Measurements from ENCODE around the gene SLC33A1. TPM values are rescaled to one million over a fixed set of nuclear protein-coding genes. Genes with fewer than 3 reads are reported as not detected.

Gene SLC33A1
- total RNA-seq, 1 experiment from 2014 or later, result 24.9 TPM

- Mint-ChIP-seq H3K36me3 (peaks cover 21% of the 10 kb centered on the region), H3K27me3 (ENCODE audit: low read depth) (no peaks in the 10 kb centered on the region), H3K4me3 (no peak overlapping the region), H3K27ac (no peak overlapping the region), H3K4me1 (peaks cover 12% of the 10 kb centered on the region), H3K9me3 (no peaks in the 10 kb centered on the region)
- no peak for ATAC-seq
- TF ChIP-seq ELF4 (CRISPR knock-in tag; IDR thresholded peaks at IDR 0.05; ENCODE audit: low read depth) (0 out of 2 replicates have a peak, but pooled peaks have one; percentile 26), SP1 (CRISPR knock-in tag; conservative IDR thresholded peaks at IDR 0.05) (no peak)
- DNase-seq (ENCODE audit: low spot score), result no peak
- POLR2A ChIA-PET, result no interaction called here
- CTCF ChIA-PET, result interaction anchor here (0.7 kb wide), 1 partner anchor 59 kb away, joined by 3 read pairs; no protein-coding TSS in a partner anchor
These were observed 37.1 kb upstream of the SLC33A1 start for GRCh38 chr3:155891321-155891720.

GRCh38 chr3:155890671-155891190 is 36.5 kb upstream of the SLC33A1 start:
- DNase-seq (ENCODE audit: low spot score), result no peak
- Mint-ChIP-seq H3K27me3 (ENCODE audit: low read depth) (no peaks in the 10 kb centered on the region), H3K4me1 (peaks cover 12% of the 10 kb centered on the region), H3K4me3 (no peak overlapping the region), H3K27ac (no peak overlapping the region), H3K36me3 (peaks cover 21% of the 10 kb centered on the region), H3K9me3 (no peaks in the 10 kb centered on the region)
- ATAC-seq, result no peak; the same call in 1 of the 2 replicates
- ChIA-PET CTCF (interaction anchor here (1.1 kb wide), 1 partner anchor 84 kb away, joined by 6 read pairs; the partner anchor contains the start of gene C3orf33), POLR2A (no interaction called here)
- no peak for TF ChIP-seq FOXP1 (CRISPR knock-in tag; IDR thresholded peaks at IDR 0.05; ENCODE audit: borderline replicate concordance)
- no peak for TF ChIP-seq ZNF532 (CRISPR knock-in tag; IDR thresholded peaks at IDR 0.05; ENCODE audit: borderline replicate concordance)
- no peak for TF ChIP-seq FOXJ3 (CRISPR knock-in tag; IDR thresholded peaks at IDR 0.05; ENCODE audit: borderline replicate concordance)
- TF ChIP-seq MAX (CRISPR knock-in tag; IDR thresholded peaks at IDR 0.05), result no peak
- no peak for TF ChIP-seq MYBL2 (CRISPR knock-in tag; IDR thresholded peaks at IDR 0.05)
- no peak for TF ChIP-seq ZNF423 (CRISPR knock-in tag; IDR thresholded peaks at IDR 0.05)
- no peak for TF ChIP-seq NFATC4 (CRISPR knock-in tag; IDR thresholded peaks at IDR 0.05)
- TF ChIP-seq FOXP4 (CRISPR knock-in tag; IDR thresholded peaks at IDR 0.05), result no peak
- TF ChIP-seq USF2 (CRISPR knock-in tag; IDR thresholded peaks at IDR 0.05), result no peak
- TF ChIP-seq E2F5 (CRISPR knock-in tag; IDR thresholded peaks at IDR 0.05), result no peak

GRCh38 chr3:155889952-155890351 is 35.7 kb upstream of the SLC33A1 start:
- Mint-ChIP-seq H3K4me1 (peaks cover 12% of the 10 kb centered on the region), H3K27ac (0 out of 2 replicates have a peak overlapping the region, but pooled peaks have one; percentile 50), H3K36me3 (peaks cover 15% of the 10 kb centered on the region), H3K4me3 (no peak overlapping the region), H3K27me3 (ENCODE audit: low read depth) (no peaks in the 10 kb centered on the region), H3K9me3 (no peaks in the 10 kb centered on the region)
- ATAC-seq (no peak), DNase-seq (ENCODE audit: low spot score) (no peak)
- CTCF ChIA-PET, result interaction anchor here (1.1 kb wide), 1 partner anchor 83 kb away, joined by 6 read pairs; the partner anchor contains the start of gene C3orf33
- POLR2A ChIA-PET, result no interaction called here
- no peak for TF ChIP-seq EMX1 (CRISPR knock-in tag; IDR thresholded peaks at IDR 0.05)
- no peak for TF ChIP-seq RELA (CRISPR knock-in tag; IDR thresholded peaks at IDR 0.05; ENCODE audit: borderline replicate concordance)
- TF ChIP-seq ZNF263 (CRISPR knock-in tag; IDR thresholded peaks at IDR 0.05; ENCODE audit: low read depth), result no peak
- no peak for TF ChIP-seq HMGXB4 (CRISPR knock-in tag; IDR thresholded peaks at IDR 0.05)
- no peak for TF ChIP-seq SP1 (CRISPR knock-in tag; conservative IDR thresholded peaks at IDR 0.05)
- no peak for TF ChIP-seq PRRX2 (CRISPR knock-in tag; IDR thresholded peaks at IDR 0.05)
- no peak for TF ChIP-seq E2F4 (CRISPR knock-in tag; IDR thresholded peaks at IDR 0.05; ENCODE audit: borderline replicate concordance, low read depth)
- TF ChIP-seq GRHL2 (CRISPR knock-in tag; IDR thresholded peaks at IDR 0.05; ENCODE audit: insufficient replicate concordance, severe bottlenecking), result no peak

Data from WTC11 (cell line).